SKM-1 treated with dmso at 0.1 percent for 144 hours (cell line): ENCODE results near the gene DEDD2.
A peak's percentile ranks its signal among the peaks of the same experiment; 100 is the strongest.

Experiments used
- DNase-seq: peaks from one replicate; lab custom pipeline; 2025; ENCODE audit not compliant: unreplicated experiment; lab: John Stamatoyannopoulos, UW

Gene DEDD2

DNA sequence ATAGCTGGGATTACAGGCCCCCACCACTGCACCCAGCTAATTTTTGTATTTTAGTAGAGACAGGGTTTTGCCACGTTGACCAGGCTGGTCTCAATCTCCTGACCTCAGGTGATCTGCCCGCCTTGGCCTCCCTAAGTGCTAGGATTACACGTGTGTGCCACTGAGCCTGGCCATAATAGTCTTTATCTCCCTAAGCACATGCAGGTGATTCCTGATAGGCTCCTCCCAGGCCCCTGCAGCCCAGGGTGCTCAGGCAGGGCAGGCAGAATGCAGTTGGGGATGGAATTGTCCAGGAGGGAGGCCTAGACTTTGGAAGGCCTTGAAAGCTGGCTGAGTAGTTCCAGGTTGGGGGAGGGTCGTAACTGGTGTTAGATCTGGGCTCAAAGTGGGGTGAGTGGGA is 11.2 kb upstream of the DEDD2 start:
- DNase-seq, result no peak

DNA sequence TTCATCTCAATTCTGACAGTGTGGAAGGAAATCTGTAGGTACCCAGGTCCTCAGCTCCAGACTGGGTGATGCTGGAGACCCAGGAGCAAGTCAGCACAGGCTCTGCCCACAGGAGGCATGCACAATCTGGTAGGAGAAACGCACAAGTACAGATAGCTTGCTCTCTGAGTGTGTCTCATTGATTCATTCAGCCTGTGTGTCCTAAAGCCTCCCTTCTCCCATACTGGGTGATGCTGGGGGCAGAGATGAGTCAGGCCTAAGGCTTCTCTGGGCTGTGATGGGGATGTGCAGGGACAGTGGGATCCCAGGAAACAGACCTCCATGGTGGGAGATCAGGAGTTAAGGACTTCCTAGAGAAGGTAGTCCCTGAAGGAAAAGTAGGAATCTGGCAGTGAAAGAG is 9.4 kb upstream of the DEDD2 start:
- no peak for DNase-seq

DNA sequence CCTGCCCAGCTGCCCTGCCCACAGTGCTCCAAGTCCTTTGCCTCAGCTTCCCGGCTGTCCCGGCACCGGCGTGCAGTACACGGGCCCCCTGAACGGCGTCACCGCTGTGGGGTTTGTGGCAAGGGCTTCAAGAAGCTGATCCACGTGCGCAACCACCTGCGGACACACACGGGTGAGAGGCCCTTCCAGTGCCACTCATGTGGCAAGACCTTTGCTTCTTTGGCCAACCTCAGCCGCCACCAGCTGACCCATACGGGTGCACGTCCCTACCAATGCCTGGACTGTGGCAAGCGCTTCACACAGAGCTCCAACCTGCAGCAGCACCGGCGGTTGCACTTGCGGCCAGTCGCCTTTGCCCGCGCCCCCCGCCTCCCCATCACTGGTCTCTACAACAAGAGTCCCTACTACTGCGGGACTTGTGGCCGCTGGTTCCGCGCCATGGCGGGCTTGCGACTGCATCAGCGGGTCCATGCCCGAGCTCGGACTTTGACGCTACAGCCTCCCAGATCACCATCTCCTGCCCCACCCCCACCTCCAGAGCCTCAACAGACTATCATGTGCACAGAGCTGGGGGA is 8.3 kb upstream of the DEDD2 start:
- DNase-seq, result no peak

DNA sequence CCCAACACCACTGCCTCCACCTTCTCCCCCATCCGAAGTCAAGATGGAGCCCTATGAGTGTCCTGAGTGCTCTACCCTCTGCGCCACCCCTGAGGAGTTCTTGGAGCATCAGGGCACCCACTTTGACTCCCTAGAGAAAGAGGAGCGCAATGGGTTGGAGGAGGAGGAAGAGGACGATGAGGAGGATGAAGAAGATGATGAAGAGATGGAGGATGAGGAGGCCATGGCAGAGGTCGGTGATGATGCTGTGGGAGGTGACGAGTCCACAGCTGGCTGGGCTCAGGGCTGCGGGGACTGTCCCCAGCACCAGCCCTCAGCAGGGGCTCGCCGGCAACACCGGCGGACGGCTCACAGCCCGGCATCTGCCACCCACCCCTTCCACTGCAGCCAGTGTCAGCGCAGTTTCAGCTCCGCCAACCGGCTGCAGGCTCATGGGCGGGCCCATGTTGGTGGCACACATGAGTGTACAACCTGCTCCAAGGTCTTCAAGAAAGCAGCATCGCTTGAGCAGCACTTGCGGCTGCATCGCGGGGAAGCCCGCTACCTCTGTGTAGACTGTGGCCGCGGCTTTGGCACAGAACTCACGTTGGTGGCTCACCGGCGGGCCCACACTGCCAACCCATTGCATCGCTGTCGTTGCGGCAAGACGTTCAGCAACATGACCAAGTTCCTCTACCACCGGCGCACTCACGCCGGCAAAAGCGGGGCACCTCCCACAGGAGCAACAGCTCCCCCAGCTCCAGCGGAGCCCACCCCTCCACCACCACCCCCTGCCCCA is 7.7 kb upstream of the DEDD2 start:
- no peak for DNase-seq

DNA sequence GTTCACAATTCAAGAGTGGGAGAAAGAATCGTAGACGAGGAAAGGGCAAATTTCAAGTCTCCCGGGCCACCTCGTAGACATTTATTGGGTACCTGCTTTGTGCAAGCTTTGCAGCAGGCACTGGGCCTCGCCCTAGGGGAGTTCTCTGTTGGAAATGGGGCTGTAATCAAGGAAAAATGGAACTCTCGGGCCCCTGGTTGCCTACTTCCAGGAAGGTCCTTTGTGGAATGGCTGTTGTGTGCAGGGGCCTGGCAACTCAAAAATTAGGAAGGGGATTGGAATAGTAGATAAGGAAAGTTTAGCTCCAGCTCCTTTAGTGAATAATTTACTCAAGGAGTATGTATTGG is 3.2 kb upstream of the DEDD2 start:
- no peak for DNase-seq

DNA sequence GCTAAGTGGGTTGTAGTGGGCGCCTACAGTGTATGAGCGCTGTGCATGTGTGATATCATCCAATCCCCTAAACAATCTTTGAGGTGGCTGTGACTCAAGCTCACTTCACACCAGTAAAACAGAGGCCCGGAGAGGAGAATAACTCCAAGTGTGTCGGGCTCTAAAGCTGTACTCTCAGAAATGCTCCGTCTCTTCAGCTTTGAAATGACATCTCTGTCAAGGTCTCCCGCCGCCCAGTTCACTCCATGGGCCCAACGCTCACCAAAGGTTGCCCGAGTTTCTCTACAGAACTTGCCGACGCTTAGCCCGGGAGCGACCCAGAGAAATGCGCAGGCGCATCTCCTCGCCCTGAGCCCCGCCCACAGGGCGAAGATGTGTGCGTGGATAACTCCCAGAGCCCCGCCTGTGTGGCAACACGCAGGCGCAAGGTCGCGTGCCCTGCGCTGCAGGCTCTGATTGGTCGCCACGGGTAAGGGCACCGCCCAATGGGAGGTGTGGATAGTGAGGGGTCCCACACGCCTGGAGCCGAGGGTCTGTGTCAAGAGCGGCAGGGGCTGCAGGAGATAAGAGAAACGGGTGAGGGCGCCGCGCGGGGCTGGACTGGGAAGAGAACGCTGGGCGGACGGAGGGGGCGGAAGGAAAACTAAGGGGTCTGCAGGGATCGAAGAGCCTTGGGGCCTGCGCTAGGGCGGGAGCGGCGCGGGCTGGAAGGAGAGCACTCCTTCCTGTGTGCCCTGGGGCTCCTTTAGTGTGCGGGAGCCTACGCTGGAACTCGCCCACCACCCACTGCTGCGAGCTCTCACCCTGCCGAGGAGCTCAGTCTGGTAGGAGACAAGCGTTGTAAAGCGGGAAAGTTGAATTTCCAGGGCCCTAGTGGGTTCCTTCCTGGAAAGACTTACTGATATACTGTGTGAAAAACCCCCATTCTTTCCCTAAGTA is 2.6 kb upstream of the DEDD2 start, which contains the start of gene ZNF526:
TSS of gene ZNF526 (plus strand) at position 501 of the 939 bp plus-strand sequence. CDS start 4,092 bp downstream, outside the sequence.
- DNase-seq, result peak; percentile 66

DNA sequence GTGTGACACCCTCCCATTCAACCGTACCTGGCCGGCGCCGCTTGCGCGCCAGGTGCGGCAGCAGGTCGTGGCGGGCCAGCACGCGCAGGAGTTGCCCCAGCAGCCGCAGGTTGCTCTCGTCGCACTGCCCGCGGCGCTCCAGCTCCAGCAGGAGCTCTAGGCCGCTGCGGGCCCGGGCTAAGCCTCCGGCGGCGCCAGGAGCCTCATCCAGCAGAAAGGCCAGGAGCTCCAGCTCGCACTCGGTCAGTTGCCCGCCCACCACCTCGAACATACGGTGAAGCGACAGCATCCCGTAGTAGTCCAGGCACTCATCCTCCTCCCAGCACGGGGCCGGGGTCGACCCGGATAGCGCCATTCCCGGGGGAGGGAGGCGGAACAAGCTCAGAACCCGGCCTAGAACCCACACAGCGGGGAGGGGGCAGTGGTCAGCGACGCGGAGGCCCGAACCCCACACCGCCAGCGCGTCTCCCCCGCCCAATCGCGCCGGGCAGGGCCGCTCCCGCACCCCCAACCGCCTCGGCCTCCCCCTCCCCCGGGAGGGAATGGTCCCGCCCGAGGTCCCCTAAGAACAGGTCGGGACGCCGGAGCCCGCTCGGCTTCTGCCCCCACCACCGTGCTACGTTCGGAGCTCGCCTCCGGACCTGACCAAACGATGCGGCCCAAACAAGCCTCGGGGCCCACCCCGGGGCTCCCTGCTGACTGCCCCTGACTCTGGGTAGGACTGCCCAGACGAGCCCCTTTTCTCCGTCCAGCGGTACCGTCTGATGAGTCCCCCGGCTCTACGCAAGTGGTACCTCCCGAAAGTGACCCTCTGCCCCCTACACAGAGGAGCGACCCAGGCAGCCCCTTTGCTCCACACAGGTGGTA is 591 bp downstream of the DEDD2 start:
- DNase-seq, result no peak

DNA sequence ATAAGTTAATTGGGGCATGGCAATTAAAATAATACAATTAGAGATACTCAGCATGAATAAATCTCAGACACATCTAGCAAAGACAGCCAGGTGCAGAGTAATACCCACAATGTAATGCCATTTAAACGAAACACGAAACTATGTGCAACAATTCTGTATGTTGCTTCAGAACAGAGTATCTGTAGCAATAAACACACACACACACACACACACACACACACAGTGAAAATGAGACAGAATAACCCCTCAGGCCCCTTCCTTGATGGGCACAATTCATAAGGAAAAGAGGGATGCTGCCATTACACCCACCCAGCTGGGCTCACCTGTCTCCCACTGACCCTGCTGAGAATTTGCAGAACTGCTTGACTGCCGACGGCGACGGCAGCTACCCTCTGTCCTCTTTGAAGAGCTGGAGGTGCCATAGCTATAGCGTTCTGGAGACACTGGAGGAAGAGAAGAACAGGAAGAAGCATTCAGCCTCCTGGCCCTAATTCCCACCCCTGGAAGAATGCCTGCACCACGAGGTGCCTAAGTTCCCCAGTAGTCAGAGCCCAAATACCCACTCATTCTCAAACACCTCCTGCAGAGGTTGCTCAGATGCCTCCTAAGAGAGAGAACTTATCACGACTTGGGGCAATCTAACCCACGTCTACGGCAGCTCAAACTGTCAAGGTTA is 2.5 kb downstream of the DEDD2 start:
- DNase-seq, result no peak

DNA sequence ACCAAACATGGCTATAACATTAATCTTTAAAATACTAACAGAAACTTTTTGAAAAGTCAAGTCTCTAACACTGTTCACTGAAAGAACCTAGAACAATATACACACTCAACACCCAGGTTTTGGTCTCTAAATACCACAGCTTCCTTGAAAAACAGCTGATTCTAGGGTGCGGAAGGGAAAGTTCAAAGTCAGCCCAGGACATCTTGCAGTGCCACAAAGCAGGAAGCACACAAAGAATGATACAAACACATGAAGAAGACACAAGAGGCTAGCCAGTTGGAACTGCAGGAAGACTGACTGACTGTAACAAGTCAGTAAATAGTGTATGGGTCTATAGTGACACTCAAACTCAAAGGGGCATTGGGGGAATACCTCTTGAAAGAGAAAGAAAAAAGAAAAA is 4.6 kb downstream of the DEDD2 start:
- DNase-seq, result no peak

DNA sequence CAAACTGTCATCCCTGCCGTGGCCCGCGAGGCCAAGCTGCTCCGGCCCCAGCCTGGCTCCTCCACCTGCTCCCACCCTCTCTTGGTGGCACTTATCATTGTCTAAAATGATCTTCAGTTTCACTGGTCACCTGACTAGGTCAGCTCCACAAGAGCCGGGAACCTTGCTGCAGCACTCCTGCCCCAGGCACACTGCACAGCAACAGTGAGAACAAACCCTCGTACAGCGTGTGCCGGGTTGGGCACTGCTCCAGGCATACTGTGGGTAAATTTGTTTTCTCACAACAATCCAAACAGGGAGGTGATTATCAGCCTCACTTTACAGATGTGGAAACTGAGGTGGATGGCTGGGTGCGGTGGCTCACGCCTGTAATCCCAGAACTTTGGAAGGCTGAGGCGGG is 8.9 kb downstream of the DEDD2 start:
- no peak for DNase-seq

DNA sequence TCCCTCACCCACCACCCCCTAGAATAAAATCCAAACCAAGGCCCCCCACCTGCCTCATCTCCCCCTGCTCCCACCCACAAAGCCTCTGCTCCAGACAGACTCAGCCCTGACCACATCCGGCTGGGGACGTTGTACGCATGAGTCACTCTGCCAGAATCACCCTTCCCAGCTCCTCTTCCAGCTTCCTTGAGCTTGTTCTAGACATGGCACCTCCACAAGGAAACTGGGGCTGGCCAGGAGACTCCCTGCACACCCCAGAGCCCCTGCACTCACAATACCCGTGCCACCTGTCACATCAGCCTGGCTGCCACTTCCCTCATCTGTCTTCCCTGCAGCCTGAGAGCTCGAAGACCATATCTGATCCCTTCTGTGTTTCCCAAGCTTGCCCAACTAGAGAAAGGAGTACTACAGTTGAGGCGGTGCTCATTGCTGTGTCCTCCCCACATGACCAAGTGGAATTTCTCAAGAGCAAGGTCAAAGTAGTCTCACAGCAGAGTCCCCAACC is 9.7 kb downstream of the DEDD2 start:
- no peak for DNase-seq

DNA sequence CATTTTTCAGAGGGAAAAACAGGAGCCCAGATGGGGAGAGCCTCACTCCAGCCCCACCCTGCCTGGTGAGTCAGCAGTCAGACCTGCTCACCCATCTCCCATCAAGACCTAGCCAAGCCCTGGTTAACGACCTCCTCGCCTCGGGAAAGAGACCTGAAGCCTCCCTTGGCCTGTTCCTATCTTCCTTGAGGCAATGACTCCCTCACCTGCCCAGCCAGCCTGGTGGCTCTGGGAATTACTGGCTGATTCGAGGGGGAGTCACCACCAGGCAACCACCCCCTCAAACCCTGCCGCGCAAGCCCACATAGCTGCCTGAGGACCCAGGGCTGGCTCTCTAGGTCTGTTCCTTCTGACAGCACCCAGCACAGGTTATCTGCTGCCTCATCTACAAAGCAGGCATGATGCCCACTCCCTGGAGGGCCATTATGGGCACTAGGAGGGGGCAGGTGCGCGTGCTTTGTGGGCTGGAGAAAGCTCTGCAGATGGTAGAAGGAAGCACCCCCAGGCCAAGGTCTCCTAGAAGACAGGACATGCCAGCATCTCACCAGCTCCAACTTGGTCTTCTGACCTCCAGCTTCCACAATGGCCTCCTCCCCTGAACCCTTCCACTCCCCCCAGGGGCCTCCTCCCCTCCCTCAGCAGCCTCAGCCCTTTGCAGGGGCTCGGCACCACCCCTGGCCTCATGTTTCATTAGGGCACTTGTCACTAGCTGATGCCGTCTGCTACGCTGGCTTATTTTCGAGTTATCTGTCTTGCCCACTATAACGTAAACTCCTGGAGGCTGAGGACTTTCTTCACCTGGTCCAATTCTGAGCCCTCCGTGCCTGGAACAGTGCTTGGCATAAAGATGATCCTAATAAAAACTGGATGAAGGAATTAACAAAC is 10.4 kb downstream of the DEDD2 start:
- no peak for DNase-seq

DNA sequence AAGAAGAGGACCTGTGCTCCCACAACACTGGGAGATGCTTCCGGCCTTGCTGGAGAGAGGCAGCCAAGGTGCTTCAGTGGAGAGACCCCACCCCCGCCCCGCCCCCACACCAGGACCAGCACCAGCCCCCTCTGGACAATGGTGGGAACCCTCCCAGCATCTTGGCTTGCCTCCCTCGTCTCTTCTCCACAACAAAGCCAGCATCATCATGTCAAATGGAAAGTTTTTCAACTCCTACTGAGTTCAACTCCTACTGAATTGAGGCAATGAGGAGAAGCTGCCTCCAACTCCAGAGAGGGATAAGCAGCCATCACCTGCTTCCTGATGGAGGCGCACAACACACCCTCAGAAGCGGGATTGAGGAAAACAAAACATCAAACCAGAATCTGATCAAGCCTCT is 12.8 kb downstream of the DEDD2 start:
- DNase-seq, result no peak

DNA sequence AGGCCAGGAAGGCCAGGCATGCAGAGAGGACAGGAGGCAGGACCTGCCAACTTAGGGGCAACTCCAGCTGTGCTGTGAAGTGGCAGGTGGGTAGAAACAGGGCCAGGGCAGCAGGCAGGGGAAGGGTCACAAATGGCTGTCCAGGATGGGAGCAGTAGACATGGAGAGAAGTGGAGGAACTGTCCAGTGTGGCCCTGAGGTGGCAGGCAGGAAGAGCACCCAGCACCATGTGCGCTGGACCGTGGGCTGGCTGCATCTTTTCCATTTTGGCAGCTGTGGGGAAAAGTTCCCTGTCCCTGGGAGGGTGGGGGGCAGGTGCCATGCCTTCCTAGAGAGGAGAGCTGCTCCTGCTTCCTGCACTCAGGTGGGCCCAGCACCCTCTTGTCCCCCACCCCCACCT is 13.8 kb downstream of the DEDD2 start:
- DNase-seq, result no peak

DNA sequence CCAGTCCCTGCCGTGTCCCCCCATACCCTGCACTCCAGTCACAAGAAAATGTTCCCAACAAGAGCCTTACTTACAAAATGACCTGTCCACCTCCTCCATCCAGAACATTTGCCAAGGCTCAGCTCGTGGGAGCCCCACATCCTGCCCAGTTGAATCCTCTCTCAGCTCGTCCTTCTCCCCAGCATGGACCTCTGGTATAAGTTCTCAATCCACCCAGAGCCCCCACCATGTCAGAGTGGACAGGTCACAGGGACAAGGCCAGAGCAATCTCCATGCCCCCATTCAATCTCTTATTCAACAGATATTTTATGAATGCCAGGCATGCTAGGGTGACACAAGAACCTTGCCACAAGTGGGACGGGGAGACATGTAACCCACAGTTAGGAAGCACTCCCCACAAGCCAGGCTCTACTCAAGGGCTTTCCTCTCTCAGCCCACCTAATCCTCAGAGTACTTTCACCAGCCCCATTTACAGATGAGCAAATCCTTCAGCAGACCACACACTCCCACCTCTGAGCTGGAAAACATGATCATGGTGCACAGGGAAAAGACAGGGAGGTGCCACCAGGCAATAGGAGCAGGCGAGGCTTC is 15.1 kb downstream of the DEDD2 start:
- DNase-seq, result no peak

DNA sequence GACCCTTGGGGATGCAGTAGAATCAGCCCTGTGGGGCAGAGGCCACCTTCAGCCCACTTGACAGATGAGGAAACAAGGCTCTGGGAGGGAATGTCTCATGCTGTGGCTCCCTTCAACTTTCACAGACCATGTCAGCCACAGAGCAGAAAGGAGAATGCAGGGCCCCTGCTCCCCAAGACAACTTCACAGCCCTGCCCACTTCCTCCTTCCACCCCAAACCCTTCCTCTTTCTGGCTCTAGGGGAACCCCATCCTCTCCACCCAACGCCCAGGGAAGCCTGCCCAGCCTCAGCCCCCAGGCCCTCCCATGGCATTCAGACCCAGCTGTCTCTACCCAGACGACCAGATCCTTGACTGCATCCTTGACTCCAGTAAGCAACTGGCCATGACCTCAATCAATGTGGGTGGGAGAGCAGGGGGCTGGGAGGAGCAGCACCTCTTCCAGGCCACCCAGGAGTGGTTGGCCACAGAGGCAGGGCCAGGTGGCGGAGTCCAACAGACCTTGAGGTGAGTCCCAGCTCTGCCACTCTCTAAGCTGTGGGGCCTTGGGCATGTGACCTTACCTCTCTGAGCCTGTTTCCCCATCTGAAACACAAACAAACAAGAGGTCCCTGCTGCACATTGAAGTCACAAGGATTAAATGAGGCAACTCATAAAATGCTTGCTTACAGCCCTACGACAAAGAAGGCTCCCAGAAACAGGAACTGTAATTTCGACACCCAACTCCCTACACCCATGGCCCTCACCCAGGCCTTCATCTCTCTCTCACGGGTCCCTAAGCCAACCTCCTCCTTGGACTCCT is 15.8 kb downstream of the DEDD2 start:
- DNase-seq, result peak; percentile 83

DNA sequence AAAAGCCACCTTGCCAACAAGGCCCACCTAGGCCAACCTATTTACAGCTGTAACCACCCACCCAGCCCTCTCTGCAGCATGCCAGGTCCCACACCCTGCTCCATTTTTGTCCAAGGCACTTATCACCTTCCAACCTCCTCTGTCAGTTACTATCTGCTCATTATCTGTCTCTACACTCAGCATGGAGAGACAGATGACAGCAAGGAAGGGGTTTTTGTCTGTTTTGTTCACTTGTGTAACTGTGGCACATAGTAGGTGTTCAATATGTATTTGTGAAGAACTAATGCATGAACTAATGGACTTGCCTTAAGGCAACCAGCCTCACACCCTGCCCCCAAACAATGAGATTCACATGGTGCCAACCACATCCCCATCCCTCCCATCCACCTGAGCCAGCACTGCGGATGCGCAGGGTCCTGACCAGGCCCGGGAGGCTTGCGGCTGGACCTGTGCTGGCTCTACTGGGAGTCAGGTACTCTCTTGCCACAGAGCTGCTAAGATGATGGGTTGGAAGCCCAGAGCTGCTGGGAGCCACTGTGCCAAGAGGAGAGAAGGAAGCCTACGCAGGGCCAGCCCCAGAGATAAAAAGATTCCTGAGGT is 17.3 kb downstream of the DEDD2 start:
- DNase-seq, result no peak
